Dermis microvascular lymphatic vessel endothelial cell (primary cell): ENCODE results near the gene TMEM218. TPM values are rescaled to one million over a fixed set of nuclear protein-coding genes. Genes with fewer than 3 reads are reported as not detected.
"Not testable (repeated sequence)": the region's sequence is repeated elsewhere in the genome, so short reads cannot be mapped to it uniquely, and the experiment has no call there.

Experiments used
- DNase-seq, 2 donors: peaks; one replicate each; pipeline versions ENCODE4 v3.0.0 to v3.0.0-alpha.2; 2010; ENCODE audit warnings: low read depth in 2 of 2
- total RNA-seq: library from RNA; depleted of rRNA; stranded (reverse); fragments of >200 nt; gene quantifications from 2 replicates; pipeline ENCODE4 v1.2.1, GENCODE V29; 2014

TMEM218 gene
- total RNA-seq, 1 donor from 2014 or later = 15.3 TPM

DNA sequence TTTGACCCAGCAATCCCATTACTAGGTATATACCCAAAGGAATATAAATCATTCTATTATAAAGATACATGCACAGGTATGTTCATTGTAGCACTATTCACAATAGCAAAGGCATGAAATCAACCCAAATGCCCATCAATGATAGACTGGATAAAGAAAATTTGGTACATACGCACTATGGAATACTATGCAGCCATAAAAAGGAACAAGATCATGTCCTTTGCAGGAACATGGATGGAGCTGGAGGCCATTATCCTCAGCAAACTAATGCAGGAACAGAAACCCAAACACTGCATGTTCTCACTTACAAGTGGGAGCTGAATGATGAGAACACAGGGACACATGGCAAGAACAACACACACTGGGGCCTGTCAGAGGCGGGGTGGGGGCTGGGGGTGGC, 55.3 kb downstream of the TMEM218 start:
- not testable (repeated sequence) for DNase-seq

DNA sequence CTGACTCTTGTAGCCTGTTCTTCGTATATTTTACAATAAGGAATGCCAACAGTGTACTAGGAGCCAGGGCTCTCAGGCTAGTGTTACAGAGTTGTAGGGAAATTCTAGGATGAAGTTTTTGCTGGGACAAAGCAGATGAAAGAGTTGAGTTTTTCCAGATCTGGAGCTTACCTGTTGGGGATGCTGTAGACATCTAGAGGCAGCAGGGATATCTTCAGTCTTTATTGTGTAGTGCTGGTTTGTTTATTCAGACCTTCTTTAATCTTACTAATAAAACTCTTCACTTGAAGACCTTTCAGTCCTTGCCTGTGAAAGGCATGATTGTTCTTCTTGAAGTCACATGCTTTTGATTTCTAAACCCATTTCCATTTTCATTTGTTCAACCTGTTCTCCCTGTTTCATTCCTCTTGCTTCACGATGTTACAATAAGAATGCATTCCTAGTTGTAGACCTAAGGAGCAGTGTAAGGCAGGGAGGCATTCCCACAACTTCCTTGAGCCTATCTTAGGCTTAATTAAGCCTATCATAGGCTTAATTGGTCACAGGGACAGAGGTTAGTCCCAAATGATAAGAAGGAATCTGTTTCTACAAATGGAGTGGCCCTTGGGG, 56.2 kb downstream of the TMEM218 start:
- no peak for DNase-seq

DNA sequence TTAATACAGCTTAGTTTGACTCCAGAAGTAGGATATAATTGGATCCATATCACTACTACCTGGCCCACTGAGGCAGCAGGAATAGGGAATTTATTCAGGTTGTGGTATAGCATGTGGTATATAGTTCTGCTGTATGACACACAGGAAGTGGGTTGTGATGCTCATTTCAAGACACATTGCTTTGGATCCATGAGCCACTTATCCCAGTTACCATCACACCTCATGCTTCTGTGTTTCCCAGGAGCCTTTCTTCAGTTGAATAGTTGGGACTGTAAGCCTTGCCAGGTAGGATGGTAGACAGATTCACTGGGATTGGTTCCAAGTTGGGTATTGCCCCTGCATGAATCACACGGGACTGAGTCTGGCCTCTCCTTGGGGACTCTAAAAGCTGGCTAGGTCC, 58.3 kb downstream of the TMEM218 start:
- DNase-seq = no peak

DNA sequence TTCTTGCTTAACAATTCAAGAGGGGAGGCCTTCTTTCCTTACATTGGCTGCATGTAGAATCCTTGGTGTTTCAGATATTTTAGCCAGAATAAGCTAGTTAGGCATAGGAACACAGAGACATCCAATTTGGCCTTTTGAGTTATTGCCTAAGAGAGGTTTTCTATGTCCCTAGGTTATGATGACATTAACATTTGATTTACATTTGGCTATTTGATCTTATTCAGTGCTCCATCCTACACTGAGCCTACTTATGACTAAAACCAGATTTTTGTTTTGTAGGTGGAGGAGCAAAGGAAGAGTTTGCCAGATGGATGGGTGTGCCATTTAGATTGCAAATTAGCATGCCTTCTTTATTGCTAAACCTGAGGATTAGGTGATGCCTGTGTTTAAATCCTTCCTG, 59.4 kb downstream of the TMEM218 start:
- DNase-seq = no peak

DNA sequence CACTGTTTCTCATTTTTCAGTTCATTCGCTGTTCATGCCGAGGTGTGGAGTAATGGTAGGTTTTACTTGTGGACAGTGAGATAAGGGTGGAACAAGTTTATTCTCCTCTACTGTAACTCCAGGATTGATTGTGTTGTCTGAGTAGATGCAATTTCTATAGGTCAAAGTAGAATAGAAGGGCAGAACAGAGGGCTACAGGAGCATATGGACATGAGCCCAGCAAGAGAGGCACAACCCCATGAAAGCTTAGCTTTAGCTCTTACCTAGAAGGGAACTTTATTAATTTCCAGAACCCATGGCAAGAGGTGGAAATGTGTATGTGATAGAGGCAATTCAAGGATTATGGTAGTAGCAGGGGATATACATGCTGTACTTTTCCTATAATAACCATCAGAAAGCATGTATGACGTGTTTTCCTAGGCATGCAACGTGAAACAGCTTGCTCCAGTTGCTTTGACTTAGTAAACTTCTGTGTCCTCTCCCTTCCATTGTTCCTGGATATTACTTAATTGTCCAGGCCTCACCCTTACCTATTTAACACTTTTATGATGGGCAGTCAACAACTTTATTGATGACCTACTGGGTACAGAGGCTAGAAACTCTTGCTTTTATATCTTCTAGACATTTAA, 62.1 kb downstream of the TMEM218 start:
- DNase-seq = no peak

Other genes starting within 250 kb of the TMEM218 start
- gene ROBO3, start 246.2 kb downstream of the TMEM218 start, total RNA-seq = 13.0 and 21.1 TPM in 2 replicates
- gene ROBO4, start 213.8 kb downstream of the TMEM218 start, total RNA-seq = 278 and 426 TPM in 2 replicates
- gene HEPN1, start 192.4 kb downstream of the TMEM218 start, total RNA-seq = under 0.01 TPM in 1 of 2 replicates, not detected in the other
- gene HEPACAM, start 175.6 kb downstream of the TMEM218 start, total RNA-seq = under 0.01 TPM in 2 replicates
- gene CCDC15, start 157.4 kb downstream of the TMEM218 start, total RNA-seq = 2.3 and 2.6 TPM in 2 replicates
- gene SLC37A2, start 48.3 kb downstream of the TMEM218 start, total RNA-seq = 0.90 and 1.1 TPM in 2 replicates
- not detected in 2 replicates for gene PKNOX2, start 53.1 kb upstream of the TMEM218 start, total RNA-seq